GM18508 (cell line): ENCODE results near the gene SGMS1.
"Not testable (repeated sequence)": the region's sequence is repeated elsewhere in the genome, so short reads cannot be mapped to it uniquely, and the experiment has no call there.

Source experiments
- ATAC-seq: cut with Tn5 transposase; IDR thresholded peaks from one replicate; pipeline ENCODE4 v1.9.1; 2021; ENCODE audit warnings: moderate number of reproducible peaks; ENCODE audit not compliant: insufficient read depth, unreplicated experiment

SGMS1 gene

GRCh38 chr10:50585921-50586739, 37.6 kb downstream of the SGMS1 start:
- no peak for ATAC-seq

- no peak for ATAC-seq
These were observed 40.7 kb downstream of the SGMS1 start for GRCh38 chr10:50582766-50583762.

GRCh38 chr10:50582046-50582445, 41.7 kb downstream of the SGMS1 start:
- ATAC-seq: no peak

- no peak for ATAC-seq
These were observed 43.4 kb downstream of the SGMS1 start for GRCh38 chr10:50580262-50580891.

GRCh38 chr10:50579491-50580261, 44.1 kb downstream of the SGMS1 start:
- ATAC-seq: no peak

GRCh38 chr10:50578949-50579348, 44.8 kb downstream of the SGMS1 start:
- no peak for ATAC-seq

- ATAC-seq: no peak
These were observed 45.9 kb downstream of the SGMS1 start for GRCh38 chr10:50577681-50578350.

- no peak for ATAC-seq
These were observed 46.7 kb downstream of the SGMS1 start for GRCh38 chr10:50577010-50577409.

- ATAC-seq: no peak
These were observed 47.4 kb downstream of the SGMS1 start for GRCh38 chr10:50576245-50576815.

- no peak for ATAC-seq
These were observed 48.1 kb downstream of the SGMS1 start for GRCh38 chr10:50575477-50576244.

- ATAC-seq: no peak
These were observed 48.8 kb downstream of the SGMS1 start for GRCh38 chr10:50574931-50575330.

GRCh38 chr10:50574305-50574704, 49.5 kb downstream of the SGMS1 start:
- ATAC-seq: no peak

GRCh38 chr10:50572017-50572491, 51.7 kb downstream of the SGMS1 start:
- ATAC-seq: no peak

- not testable (repeated sequence) for ATAC-seq
These were observed 55.0 kb downstream of the SGMS1 start for GRCh38 chr10:50568750-50569149.

- ATAC-seq: no peak
These were observed 56.4 kb downstream of the SGMS1 start for GRCh38 chr10:50567384-50567783.

GRCh38 chr10:50566150-50566549, 57.6 kb downstream of the SGMS1 start:
- no peak for ATAC-seq

GRCh38 chr10:50565301-50566083, 58.3 kb downstream of the SGMS1 start:
- ATAC-seq: no peak
